H1 (cell line): ENCODE data around the gene BTBD9.

Experiments
- BRCA1 ChIP-seq: IDR thresholded peaks from 2 replicates; pipeline ENCODE4 v1.6.1; 2012; ENCODE audit warnings: low read depth, low read length, improper control_type of control experiment
- CHD2 ChIP-seq: IDR thresholded peaks from 2 replicates; pipeline ENCODE4 v1.6.1; 2012; ENCODE audit warnings: low read length, improper control_type of control experiment
- EP300 ChIP-seq, 2 experiments: IDR thresholded peaks; 1 replicate in 1 of 2; 2 replicates in 1 of 2; pipeline ENCODE4 v1.6.1; 2011 to 2012; ENCODE audit warnings: low read depth in 2 of 2, low read length in 2 of 2, mild to moderate bottlenecking in 2 of 2, borderline replicate concordance in 1 of 2, inconsistent platforms in 1 of 2, moderate library complexity in 1 of 2
- EZH2 ChIP-seq: fragments of 200-600 bp; sonication (generic); IDR thresholded peaks from 2 replicates; pipeline ENCODE4 v1.7.1; 2012; ENCODE audit warnings: low read depth, mild to moderate bottlenecking, moderate library complexity, low read length, inconsistent platforms; ENCODE audit not compliant: severe bottlenecking
- HDAC6 ChIP-seq: IDR thresholded peaks from one replicate; pipeline ENCODE4 v1.7.1; 2012; ENCODE audit warnings: low read depth, mild to moderate bottlenecking, inconsistent platforms, low read length, moderate library complexity
- SIRT6 ChIP-seq: IDR thresholded peaks from one replicate; pipeline ENCODE4 v1.7.1; 2012; ENCODE audit warnings: low read length, inconsistent platforms
- YY1 ChIP-seq: IDR thresholded peaks from 2 replicates; pipeline ENCODE4 v1.6.1; 2011; ENCODE audit warnings: low read depth, mild to moderate bottlenecking, low read length
- TF ChIP-seq, protein P1 (sequence below), 3 experiments: IDR thresholded peaks; 1 replicate in 2 of 3; 2 replicates in 1 of 3; pipeline versions ENCODE4 v1.5.1 to v1.6.1; 2011; ENCODE audit warnings: low read length in 3 of 3, mild to moderate bottlenecking in 3 of 3, inconsistent platforms in 2 of 3, low read depth in 1 of 3, moderate library complexity in 1 of 3; ENCODE audit not compliant: insufficient read depth in 1 of 3; ENCODE audit errors: control extremely low read depth in 1 of 3
- TF ChIP-seq, protein P2 (sequence below): IDR thresholded peaks from 2 replicates; pipeline ENCODE4 v1.6.1; 2011; ENCODE audit warnings: low read depth, mild to moderate bottlenecking, low read length; ENCODE audit not compliant: insufficient read depth
- TF ChIP-seq, protein P3 (sequence below): IDR thresholded peaks from 2 replicates; pipeline ENCODE4 v1.6.1; 2011; ENCODE audit warnings: low read length, improper control_type of control experiment

- TF ChIP-seq, protein P1, sequence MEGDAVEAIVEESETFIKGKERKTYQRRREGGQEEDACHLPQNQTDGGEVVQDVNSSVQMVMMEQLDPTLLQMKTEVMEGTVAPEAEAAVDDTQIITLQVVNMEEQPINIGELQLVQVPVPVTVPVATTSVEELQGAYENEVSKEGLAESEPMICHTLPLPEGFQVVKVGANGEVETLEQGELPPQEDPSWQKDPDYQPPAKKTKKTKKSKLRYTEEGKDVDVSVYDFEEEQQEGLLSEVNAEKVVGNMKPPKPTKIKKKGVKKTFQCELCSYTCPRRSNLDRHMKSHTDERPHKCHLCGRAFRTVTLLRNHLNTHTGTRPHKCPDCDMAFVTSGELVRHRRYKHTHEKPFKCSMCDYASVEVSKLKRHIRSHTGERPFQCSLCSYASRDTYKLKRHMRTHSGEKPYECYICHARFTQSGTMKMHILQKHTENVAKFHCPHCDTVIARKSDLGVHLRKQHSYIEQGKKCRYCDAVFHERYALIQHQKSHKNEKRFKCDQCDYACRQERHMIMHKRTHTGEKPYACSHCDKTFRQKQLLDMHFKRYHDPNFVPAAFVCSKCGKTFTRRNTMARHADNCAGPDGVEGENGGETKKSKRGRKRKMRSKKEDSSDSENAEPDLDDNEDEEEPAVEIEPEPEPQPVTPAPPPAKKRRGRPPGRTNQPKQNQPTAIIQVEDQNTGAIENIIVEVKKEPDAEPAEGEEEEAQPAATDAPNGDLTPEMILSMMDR (IDR thresholded peaks at IDR 0.05; ENCODE audit: control extremely low read depth in 1 of 3, insufficient read depth in 1 of 3, low read depth in 1 of 3, low read length in 3 of 3): no peak
- no peak for TF ChIP-seq EZH2
- TF ChIP-seq, protein P2, sequence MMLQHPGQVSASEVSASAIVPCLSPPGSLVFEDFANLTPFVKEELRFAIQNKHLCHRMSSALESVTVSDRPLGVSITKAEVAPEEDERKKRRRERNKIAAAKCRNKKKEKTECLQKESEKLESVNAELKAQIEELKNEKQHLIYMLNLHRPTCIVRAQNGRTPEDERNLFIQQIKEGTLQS: no peak
- TF ChIP-seq EP300 (IDR thresholded peaks at IDR 0.05; ENCODE audit: borderline replicate concordance in 1 of 2, low read depth in 2 of 2, low read length in 2 of 2): no peak
- TF ChIP-seq SIRT6: no peak
- TF ChIP-seq BRCA1: no peak
- TF ChIP-seq, protein P3, sequence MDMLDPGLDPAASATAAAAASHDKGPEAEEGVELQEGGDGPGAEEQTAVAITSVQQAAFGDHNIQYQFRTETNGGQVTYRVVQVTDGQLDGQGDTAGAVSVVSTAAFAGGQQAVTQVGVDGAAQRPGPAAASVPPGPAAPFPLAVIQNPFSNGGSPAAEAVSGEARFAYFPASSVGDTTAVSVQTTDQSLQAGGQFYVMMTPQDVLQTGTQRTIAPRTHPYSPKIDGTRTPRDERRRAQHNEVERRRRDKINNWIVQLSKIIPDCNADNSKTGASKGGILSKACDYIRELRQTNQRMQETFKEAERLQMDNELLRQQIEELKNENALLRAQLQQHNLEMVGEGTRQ: no peak
- no peak for TF ChIP-seq YY1
- TF ChIP-seq HDAC6: no peak
- TF ChIP-seq CHD2: no peak
Measured at GRCh38 chr6:38505826-38506225, 133.9 kb downstream of the BTBD9 start.
